Stimulated activated naive CD4-positive, alpha-beta T cell (primary cell): ENCODE data around the gene C1orf53.

Experiments used
- DNase-seq, 6 experiments: peaks; one replicate each; lab custom pipeline; 2025; lab: John Stamatoyannopoulos, UW

Gene C1orf53

DNA sequence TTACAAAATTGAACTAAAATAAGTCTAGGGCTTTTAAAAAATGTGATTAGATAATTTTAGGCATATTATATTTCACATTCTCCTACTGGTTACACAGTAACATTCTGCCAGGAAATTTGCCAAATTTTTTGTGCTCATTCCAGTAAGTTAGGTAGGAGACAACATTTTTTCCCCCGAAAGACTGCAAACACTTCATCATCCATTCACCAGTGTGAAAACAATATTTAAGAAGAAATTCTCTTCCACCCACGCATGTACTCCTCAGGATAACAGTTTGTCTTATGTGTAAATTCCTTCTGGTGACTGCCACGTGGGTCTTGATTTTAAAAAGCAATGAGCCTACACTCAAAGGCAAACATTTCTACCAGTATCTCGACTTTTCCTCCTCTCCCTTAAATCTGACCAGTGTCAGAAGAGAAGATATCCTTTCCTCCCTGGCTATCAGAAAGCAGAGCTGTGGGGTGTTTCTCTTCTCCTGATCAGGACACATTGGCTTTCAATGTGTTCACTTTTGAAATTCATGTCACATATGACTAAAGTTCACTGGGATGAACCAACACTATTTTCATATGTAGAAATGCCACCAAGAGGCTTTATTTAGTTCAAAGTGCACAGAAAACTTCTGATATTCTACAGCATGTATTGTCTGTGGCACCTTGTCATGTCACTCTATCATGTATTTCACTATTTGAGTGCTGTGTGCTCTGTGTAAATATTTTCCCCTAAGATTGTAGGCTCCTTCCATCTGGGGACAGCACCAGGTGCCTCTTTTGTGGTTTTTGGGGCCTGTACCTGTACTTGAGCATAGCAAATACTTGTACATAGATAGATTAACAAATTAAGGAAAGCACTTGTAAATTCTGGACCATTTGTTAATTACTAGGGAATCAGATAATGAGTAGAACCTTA is 53.3 kb downstream of the C1orf53 start:
- no peak for DNase-seq
